Gastrocnemius medialis (tissue), 4 donors: ENCODE data around the gene EPHA5.

Experiments
- CTCF ChIP-seq, 5 experiments: fragments of 450-650 bp in 3 of 5; fragments of 200-600 bp in 2 of 5; sonication (generic) in 2 of 5; IDR thresholded peaks in 4 of 5; conservative IDR thresholded peaks in 1 of 5; 1 replicate in 4 of 5; 2 replicates in 1 of 5; pipeline ENCODE4 v1.5.1; 2016 to 2019; ENCODE audit warnings: antibody characterized with exemption in 5 of 5, mild to moderate bottlenecking in 3 of 5, moderate library complexity in 3 of 5
- POLR2A ChIP-seq, 2 donors: fragments of 450-650 bp; IDR thresholded peaks; one replicate each; pipeline ENCODE4 v1.6.1; 2017; ENCODE audit warnings: antibody characterized with exemption in 2 of 2, mild to moderate bottlenecking in 2 of 2, moderate library complexity in 2 of 2

DNA sequence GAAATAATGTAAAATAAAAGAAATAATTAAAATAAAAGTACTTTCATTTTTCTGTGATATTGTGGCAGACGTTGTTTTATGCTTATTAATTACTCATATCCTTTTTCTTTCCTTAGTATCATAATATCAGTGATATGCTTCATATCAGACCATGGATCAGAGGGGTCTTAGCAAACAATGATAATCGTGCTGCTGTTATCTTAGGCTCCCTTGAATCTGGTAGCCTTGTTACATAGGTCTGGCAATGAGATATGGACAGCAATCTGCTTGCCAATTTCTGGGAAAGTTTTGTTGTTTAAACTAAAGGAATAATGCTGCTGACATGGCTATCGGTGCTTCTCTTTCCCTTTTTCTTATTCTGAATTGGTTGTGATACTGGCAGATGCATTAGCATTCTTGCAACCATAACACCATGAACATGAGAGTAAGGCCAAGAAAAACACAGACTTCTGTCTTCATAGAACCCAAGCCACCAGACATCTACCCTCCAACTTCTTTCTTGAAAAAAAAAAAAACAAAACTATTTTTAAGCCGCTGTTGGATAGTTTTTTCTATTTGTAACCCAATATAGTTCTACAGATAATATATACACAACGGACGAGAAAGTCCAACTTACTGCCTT, 16.4 kb downstream of the EPHA5 start:
- TF ChIP-seq CTCF (IDR thresholded peaks at IDR 0.05 in 4 of 5, conservative IDR thresholded peaks at IDR 0.05 in 1 of 5) = no peak
- TF ChIP-seq POLR2A (IDR thresholded peaks at IDR 0.05) = no peak
